ENCODE measurements around the gene VPS13D.

GRCh38 chr1:12451560-12451900 lies 221.7 kb downstream of the VPS13D start:
- no peak for TF ChIP-seq FOXM1 (IDR thresholded peaks at IDR 0.05; ENCODE audit: borderline replicate concordance)
- TF ChIP-seq L3MBTL2 (conservative IDR thresholded peaks at IDR 0.05), result no peak
- no peak for TF ChIP-seq HDGF (IDR thresholded peaks at IDR 0.05; ENCODE audit: borderline replicate concordance)
- no peak for TF ChIP-seq BHLHE40 (IDR thresholded peaks at IDR 0.05; ENCODE audit: borderline replicate concordance)
- no peak for TF ChIP-seq SP1 (IDR thresholded peaks at IDR 0.05)
- no peak for TF ChIP-seq ELF4 (IDR thresholded peaks at IDR 0.05)
- no peak for TF ChIP-seq FOXA1 (IDR thresholded peaks at IDR 0.05)
- TF ChIP-seq TARDBP (IDR thresholded peaks at IDR 0.05), result no peak
- no peak for TF ChIP-seq FOXK2 (IDR thresholded peaks at IDR 0.05)
- TF ChIP-seq SUZ12 (IDR thresholded peaks at IDR 0.05), result no peak
- no peak for TF ChIP-seq NFRKB (IDR thresholded peaks at IDR 0.05)
